Dermis microvascular lymphatic vessel endothelial cell (primary cell): ENCODE results near the gene SAV1. TPM values are rescaled to one million over a fixed set of nuclear protein-coding genes. Genes with fewer than 3 reads are reported as not detected.
"Not testable (repeated sequence)": the region's sequence is repeated elsewhere in the genome, so short reads cannot be mapped to it uniquely, and the experiment has no call there.

Experiments
- DNase-seq, 2 donors: peaks; one replicate each; pipeline versions ENCODE4 v3.0.0 to v3.0.0-alpha.2; 2010; ENCODE audit warnings: low read depth in 2 of 2
- total RNA-seq: library from RNA; depleted of rRNA; stranded (reverse); fragments of >200 nt; gene quantifications from 2 replicates; pipeline ENCODE4 v1.2.1, GENCODE V29; 2014

The SAV1 gene
- total RNA-seq: 13.0 and 14.2 TPM in 2 replicates

GRCh38 chr14:50667996-50668825, at the start of gene SAV1:
Gene SAV1 (minus strand): TSS chr14:50668306. CDS start chr14:50667967, 339 bp downstream.
- DNase-seq: peak; percentile 37 to 85

- DNase-seq: no peak
Measured at GRCh38 chr14:50717811-50718210, 49.7 kb upstream of the SAV1 start.

GRCh38 chr14:50714450-50715073, 46.5 kb upstream of the SAV1 start:
- peak; percentile 36 to 61 for DNase-seq

DNA sequence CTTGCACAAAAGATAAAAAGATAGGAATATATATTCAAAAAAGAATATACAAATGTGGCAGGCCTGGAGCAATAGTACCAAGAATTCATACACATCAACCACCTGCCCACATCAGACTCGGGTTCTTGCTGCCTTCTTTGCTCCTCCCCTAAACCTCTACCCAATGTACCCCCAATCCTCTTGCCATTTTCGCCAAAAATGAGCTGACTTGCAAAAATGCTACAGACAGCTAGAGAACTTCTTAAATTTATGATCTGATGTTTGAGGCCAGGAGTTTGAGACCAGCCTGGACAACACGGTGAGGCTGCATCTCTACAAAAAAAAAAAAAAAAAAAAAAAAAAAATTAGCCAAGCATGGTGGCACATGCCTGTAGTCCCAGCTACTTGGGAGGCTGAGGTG, 42.9 kb upstream of the SAV1 start:
- DNase-seq: no peak

DNA sequence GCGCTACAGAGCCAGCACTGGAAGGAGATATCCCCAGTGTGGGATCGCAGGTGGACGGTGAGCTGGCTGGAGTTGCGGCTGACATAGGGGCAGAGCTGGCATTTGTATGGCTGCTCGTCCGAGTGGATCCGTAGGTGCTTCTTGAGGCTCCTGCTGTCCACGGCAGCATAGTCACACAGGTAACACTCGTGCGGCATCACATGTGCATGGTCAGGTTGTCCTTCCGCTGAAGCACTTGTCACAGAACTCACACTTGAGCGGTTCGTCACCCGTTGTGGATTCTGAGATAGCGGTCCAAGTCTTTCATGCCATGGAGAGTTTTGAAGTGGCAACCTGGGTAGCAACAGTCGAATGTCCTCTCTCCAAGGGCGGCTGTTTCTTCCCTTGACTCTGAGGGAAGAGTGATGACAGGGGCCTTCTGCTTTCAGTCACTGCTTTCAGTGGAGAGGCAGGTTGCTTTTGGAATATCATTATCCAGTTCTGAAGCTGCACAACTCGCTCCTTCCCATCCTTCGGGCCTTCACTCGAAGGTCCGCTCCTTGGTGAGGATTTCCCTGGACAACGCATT, 37.0 kb upstream of the SAV1 start:
- no peak for DNase-seq

GRCh38 chr14:50704454-50705010, 36.4 kb upstream of the SAV1 start:
- DNase-seq: no peak

GRCh38 chr14:50697659-50698290, 29.7 kb upstream of the SAV1 start:
- no peak for DNase-seq

- DNase-seq: not testable (repeated sequence)
Measured at GRCh38 chr14:50694260-50694659, 26.2 kb upstream of the SAV1 start.

- DNase-seq: peak in 1 of 2 donors; percentile 9
Measured at GRCh38 chr14:50688875-50689274, 20.8 kb upstream of the SAV1 start.

- no peak for DNase-seq
Measured at GRCh38 chr14:50679674-50680073, 11.6 kb upstream of the SAV1 start.

- no peak for DNase-seq
Measured at GRCh38 chr14:50678163-50678562, 10.1 kb upstream of the SAV1 start.

DNA sequence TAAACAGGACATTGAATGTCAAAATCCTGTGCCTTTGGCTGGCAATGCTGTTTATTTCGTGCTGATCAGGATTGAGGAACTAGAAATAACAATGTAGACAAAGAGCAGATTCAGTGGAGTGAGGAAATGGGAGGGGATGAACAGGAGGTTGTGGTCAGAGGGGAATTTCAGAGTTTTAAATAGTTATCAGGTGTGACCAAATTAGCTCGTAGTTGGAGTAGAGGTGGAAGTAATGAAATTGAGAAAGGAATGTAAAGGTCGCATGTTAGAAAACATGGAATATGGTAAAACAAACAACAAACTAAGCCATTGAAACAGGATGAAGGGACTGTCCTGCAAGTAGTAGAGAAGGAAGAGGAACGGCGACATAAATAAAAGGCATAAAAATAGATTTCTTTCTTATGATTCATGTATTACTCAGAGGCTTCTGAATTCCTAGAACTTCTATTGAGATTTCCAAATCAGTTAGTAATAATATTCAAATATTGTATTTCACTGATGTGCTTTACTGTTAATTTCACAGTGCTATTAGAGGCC, 9.5 kb upstream of the SAV1 start:
- DNase-seq: peak; percentile 40 to 79

DNA sequence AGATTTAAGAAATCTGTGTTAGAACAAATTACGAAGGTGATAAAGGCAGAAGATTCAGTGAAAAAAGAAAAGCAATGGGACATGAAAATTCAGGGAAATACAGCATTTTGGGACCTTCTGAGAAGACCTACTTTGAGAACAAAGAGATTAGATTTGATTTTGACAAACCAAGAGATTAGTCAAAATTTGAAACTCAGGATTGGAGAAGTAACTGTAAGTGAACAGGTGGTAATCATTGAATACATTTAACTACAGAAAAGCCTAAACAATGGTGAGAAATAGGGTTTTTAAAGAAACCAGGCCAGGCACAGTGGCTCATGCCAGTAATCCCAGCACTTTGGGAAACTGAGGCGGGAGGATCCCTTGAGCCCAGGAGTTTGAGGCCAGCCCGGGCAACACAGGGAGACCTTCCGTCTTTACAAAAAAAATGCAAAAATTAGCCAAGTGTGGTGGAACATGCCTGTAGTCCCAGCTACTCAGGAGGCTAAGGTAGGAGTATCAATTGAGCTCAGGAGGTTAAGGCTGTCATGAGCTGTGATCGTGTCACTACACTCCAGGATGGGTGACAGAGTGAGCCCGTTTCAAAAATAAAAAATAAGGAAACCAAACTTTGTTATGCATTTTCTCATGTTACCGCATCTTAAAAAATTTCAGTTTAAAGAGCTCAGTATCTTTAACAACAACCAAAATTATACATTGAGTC, 8.9 kb upstream of the SAV1 start:
- no peak for DNase-seq

GRCh38 chr14:50675597-50675996, 7.5 kb upstream of the SAV1 start:
- DNase-seq: no peak

GRCh38 chr14:50670866-50671256, 2.8 kb upstream of the SAV1 start:
- no peak for DNase-seq

DNA sequence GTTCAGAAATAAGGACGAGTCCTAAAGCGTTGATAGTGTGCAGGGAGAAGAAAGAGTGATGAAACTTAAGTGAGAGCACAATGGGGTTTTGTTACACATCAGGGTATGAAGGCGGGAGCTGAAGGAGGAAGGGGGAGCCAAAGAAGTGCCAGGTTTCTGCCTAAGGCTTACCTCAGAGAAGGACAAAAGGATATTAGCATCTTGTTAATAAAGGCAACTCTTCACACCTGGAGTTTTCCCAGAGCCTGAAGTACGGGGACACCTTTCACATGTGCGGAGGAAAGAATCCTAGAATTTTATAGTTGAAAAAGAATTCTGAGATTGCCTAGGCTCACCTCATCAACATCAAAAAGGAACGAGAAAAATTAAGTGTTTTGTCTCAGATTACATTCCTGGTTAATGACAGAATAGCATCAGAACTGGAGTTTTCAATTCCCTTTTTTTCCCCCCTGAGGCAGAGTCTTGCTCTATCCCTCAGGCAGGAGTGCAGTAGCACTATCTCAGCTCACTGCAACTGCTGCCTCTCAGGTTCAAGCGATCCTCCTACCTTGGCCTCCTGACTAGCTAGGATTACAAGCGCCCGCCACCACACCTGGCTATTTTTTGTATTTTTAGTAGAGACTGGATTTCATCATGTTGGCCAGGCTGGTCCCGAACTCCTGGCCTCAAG, 2.2 kb upstream of the SAV1 start:
- no peak for DNase-seq

- DNase-seq: peak in 1 of 2 donors; percentile 43
Measured at GRCh38 chr14:50669441-50669986, 1.4 kb upstream of the SAV1 start.

DNA sequence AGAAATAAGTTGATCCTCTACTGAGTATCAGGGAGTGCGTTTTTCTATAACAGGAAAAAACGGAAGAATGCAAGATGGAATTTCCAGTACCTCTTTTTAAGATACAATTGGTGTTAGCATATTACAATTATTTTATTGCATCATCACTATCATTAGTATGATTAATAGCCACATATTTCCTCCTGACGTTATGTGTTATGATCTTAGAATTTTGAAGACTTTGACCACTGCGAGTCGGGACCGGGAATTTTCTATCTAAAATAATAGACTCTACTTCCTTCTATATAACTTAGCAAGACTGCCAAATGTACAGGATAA, 679 bp upstream of the SAV1 start:
- no peak for DNase-seq

- DNase-seq: no peak
Measured at GRCh38 chr14:50667684-50667995, 466 bp downstream of the SAV1 start.
